Erythroblast (primary cell): Measurements from ENCODE around the gene ILK.

Source experiments
- GATA1 ChIP-seq: IDR thresholded peaks from 2 replicates; pipeline ENCODE4 v1.6.1; 2011; ENCODE audit warnings: low read depth, mild to moderate bottlenecking, control low read depth, low read length, moderate library complexity
- POLR2A ChIP-seq: IDR thresholded peaks from 2 replicates; pipeline ENCODE4 v1.6.1; 2011; ENCODE audit warnings: mild to moderate bottlenecking, low read length

GRCh38 chr11:6635082-6635932 lies 31.7 kb downstream of the ILK start:
- no peak for TF ChIP-seq POLR2A
- no peak for TF ChIP-seq GATA1
